Erythroblast (primary cell): Measurements from ENCODE around the gene GPC2.
"Not testable (repeated sequence)": the region's sequence is repeated elsewhere in the genome, so short reads cannot be mapped to it uniquely, and the experiment has no call there.

Experiments used
- DNase-seq, 2 experiments: peaks; one replicate each; lab custom pipeline; 2025; lab: John Stamatoyannopoulos, UW
- GATA1 ChIP-seq: IDR thresholded peaks from 2 replicates; pipeline ENCODE4 v1.6.1; 2011; ENCODE audit warnings: low read depth, mild to moderate bottlenecking, control low read depth, low read length, moderate library complexity
- POLR2A ChIP-seq: IDR thresholded peaks from 2 replicates; pipeline ENCODE4 v1.6.1; 2011; ENCODE audit warnings: mild to moderate bottlenecking, low read length

The GPC2 gene

GRCh38 chr7:100213672-100214071 lies 36.5 kb upstream of the GPC2 start:
- TF ChIP-seq POLR2A (no peak), GATA1 (no peak)
- DNase-seq: no peak

DNA sequence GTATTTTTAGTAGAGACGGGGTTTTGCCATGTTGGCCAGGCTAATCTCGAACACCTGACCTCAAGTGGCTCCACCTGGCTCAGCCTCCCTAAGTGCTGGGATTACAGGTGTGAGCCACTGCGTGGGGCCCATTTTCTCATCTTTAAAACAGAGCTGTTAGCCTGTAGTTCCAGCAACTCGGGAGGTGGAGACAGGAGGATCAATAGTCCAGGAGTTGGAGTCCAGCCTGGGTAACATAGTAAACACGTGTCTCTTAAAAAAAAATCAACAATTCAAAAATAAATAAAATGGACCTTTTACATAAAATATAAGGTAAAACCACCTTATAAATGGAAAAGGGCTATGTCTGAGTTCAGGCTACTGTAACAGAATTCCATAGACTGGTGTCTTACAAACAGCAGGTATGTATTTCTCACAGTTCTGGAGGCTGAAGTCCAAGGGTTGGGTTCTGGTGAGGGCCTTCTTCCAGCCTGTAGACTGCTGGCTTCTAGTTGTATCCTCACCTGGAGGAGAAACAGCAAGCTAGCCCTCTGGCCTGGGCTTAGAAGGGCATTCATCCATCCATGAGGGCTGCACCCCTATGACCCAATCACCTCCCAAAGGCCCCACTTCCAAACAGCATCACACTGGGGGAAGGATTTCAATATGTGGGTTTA lies 35.6 kb upstream of the GPC2 start:
- TF ChIP-seq POLR2A: no peak
- no peak for TF ChIP-seq GATA1
- no peak for DNase-seq

DNA sequence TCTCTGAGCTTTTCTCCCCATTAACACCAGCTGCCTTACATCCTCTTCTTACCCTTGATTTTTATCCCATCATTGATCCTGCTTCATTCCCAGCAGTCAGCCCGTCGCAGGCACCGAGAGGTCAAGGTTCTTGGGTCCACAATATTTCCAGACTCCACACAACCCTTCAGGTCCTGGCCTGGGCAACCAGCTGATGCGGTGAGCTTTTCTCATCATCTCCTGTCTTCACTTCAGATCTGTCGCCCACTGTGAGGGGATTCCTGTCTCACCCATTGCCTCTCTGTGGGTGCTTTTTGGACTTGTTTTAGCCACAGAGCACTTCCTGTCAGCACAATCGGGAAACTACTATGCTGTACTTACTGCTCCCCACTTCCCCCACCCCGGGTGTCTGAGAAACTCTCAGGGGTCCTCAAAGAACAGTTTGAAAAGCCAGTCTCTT lies 34.2 kb upstream of the GPC2 start:
- no peak for TF ChIP-seq GATA1
- TF ChIP-seq POLR2A: no peak
- DNase-seq: no peak

DNA sequence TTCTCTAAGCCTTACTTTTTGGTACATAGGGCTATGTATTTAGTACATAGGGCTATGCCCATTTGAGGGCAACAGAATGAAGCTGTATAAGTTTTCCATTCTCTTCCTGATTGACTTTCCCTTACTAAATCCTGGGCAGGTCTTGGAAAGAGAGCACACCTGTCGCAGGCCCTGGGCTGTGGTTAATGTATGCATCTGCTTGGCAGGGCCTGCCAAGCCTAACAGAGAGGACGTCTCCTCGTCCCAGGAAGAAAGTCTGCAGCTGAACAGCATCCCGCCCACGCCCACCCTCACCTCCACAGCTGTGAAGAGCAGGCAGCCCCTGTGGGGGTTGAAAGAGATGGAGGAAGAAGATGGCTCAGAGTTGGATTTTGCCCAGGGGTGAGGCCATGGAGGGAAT lies 33.6 kb upstream of the GPC2 start:
- TF ChIP-seq POLR2A (no peak), GATA1 (no peak)

DNA sequence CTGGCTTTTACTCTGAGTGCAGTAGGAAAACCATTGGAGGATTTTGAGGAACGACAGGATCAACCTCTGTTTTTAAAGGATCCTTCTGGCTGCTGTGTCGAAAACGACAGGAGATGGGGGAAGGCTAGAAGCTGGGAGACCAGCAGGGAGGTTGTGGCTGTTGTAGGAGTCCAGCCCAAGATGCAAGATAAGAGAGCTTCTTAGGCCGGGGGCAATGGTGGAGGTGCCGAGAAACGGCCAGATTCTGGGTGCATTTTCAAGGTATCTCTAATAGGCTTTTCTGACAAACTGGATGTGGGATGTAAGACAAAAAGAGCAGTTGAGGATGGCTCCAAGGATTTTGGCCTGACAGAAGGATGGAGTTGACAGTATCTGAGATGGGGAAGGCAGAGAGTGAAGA lies 32.3 kb upstream of the GPC2 start:
- no peak for TF ChIP-seq GATA1
- TF ChIP-seq POLR2A: no peak
- DNase-seq: no peak

More for the DNA sequence above, 33.6 kb upstream of the GPC2 start:
- no peak for DNase-seq

DNA sequence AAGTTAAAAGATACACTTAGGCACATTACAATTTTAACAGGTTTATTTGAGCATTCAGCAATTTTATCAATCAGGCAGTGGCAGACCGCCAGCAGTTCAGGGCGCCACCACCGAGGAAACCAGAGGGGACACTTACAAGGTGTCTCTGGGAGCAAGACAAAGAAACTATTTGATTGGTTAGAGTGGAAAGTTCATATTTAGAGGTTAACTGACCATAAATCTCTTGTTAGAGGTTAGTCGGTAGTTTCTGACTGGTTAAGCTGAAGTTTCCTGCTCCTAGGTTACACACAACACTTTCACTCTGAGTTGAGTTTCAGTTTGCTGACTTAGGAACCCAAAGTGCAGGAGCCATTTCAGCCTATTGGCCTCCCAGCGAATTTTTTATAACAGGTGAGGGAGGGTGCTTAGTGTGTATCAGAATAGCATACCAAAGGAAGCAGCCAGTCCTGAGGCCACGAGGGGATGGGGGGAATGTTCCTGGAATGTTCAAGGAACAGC lies 31.8 kb upstream of the GPC2 start:
- DNase-seq: no peak
- TF ChIP-seq GATA1: no peak
- no peak for TF ChIP-seq POLR2A

DNA sequence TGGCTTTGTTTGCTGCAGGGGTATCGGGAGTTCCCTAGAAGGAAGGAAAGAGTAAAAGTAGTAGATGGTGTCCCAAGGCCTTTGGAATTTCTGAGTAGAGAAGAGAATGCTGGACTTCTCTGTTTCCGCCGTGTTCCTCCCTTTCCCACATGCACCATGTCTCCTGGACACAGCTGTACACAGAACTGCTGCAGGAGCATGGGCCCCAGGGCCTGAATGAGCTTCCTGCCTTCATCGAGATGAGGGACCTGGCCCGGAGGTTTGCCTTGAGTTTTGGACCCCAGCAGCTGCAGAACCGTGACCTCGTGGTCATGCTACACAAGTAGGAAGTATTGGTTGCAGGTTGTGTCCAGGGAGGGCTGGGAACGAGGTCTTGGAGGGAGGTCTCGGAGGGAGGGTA lies 27.3 kb upstream of the GPC2 start:
- TF ChIP-seq GATA1 (no peak), POLR2A (no peak)
- DNase-seq: no peak

DNA sequence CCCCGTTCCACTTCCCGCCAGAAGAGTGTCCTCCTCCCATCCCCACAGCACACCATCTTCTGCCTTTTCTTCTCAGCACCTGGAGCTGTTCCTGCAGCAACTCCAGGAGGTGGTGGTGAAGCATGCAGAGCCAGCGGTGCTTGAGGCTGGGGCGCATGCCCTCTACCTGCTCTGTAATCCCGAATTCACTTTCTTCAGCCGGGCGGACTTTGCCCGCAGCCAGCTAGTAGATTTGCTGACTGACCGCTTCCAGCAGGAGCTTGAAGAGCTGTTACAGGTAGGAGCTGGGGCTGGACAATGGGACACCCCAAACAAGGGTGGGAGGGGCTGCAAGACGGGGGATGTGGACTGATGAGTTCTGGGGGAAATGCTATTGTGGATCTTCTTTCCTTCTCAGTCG lies 23.5 kb upstream of the GPC2 start:
- TF ChIP-seq POLR2A (no peak), GATA1 (no peak)
- DNase-seq: no peak

DNA sequence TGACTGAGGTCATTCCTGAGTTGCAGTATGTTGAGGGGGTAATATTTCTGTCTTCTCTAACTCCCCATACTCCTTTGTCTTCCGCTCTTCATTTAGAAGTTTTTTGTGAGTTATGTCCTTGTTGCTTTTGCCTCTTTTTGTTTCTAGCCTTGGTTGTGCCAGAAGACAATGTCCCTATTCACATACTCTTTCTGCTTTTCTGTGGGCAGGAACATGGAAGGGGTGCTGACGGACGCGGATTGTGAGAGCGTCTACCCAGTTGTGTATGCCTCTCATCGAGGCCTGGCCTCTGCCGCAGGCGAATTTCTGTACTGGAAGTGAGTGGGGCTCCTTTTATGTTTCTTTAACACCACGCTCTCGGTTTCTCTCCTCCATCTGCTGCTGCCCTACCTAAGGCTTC lies 21.1 kb upstream of the GPC2 start:
- no peak for DNase-seq
- no peak for TF ChIP-seq GATA1
- TF ChIP-seq POLR2A: no peak

DNA sequence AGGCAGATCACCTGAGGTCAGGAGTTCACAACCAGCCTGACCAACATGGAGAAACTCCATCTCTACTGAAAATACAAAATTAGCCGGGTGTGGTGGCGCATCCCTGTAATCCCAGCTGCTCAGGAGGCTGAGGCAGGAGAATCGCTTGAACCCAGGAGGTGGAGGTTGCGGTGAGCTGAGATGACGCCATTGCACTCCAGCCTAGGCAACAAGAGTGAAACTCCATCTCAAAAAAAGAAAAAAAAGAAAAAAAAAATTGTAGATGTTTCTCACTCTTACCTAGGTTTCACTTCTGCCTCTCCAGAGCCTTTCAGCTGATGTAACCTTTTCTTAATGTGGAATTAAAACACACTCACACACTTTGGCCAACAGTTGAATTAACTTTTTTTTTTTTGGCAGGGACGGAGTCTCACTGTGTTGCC lies 18.7 kb upstream of the GPC2 start:
- DNase-seq: not testable (repeated sequence)

DNA sequence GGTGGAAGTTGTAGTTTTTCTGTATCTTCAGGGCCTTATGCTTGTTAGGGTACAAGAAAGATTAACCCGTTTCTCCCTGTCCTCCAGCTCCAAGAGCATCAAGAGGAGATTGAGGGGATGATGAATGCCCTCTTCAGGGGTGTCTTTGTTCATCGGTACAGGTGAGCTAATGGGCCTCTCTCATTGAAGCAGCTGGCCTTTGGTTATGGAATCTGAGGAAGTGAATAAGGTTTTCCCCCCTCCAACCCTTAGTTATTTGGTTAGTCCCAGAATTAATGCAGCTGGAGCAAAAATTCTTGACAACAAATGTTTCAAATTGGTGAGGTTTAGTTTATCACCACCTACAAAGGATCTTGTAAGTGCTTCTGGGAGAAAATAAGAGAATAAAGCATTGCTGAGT lies 18.0 kb upstream of the GPC2 start:
- TF ChIP-seq POLR2A: no peak
- no peak for TF ChIP-seq GATA1
- no peak for DNase-seq

DNA sequence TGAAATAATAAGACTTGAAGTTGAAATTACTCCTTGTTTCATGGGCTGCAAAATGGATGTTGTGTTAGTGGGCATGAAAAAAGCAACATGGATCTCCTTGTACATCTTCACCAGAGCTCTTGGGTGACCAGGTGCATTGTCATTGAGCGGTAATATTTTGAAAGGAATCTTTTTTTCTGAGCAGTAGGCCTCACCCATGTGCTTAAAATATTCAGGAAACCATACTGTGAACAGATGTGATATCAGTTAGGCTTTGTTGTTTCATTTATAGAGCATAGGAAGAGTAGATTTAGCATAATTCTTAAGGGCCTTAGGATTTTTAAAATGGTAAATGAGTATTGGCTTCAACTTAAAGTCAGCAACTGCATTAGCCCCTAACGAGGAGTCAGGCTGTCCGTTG lies 15.8 kb upstream of the GPC2 start:
- no peak for DNase-seq
- no peak for TF ChIP-seq POLR2A
- no peak for TF ChIP-seq GATA1

GRCh38 chr7:100192281-100192862 lies 15.2 kb upstream of the GPC2 start:
- not testable (repeated sequence) for DNase-seq

DNA sequence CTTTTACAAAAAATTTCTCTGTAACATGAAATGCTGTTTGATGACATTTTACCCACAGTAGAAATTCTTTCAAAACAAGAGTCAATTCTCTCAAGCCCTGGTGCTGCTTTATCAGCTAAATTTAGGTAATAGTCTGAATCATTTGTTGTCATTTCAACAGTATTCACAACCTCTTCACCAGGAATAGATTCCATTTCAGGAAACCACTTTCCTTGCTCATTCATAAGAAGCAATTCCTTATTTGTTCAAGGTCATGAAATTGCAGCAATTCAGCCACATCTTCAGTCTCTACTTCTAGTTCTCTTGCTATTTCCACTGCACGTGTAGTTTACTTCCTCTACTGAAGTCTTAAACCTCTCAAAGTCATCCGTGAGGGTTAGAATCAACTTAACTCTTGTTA lies 14.6 kb upstream of the GPC2 start:
- no peak for DNase-seq
- no peak for TF ChIP-seq GATA1
- no peak for TF ChIP-seq POLR2A

DNA sequence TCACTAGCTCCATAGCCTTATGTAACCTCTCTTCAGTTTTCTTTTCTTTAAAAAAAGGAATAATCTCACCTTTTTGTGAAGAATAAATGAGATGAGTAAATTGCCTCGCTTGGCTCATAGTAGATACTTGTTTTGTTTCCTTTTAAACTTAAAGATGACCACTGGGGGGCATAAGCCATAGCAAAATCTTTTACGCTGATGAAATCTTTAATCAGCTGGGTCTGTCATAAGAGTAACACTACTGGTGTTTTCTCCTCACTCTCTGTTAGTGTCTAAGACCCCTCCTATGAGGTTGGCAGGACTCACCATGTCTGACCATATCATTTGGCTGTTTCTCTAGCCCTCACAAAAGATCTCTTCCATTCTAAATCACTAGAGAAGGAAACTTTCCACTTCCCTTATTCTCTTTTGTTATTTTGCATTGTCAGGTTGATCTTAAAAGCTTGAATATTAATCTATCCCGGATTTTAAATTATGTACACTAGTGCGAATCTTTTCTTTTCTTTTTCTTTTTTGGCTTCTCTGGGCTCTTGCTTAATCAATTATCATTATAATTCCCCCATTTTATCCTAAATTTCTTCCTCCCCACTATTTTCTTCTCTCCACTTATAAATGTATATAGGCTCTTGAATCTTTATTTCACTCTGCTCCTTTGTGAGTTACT lies 13.0 kb upstream of the GPC2 start:
- TF ChIP-seq GATA1: no peak
- no peak for TF ChIP-seq POLR2A
- peak; percentile 48 to 59 for DNase-seq
